Vagina (tissue), 2 donors: ENCODE data around the gene SLC5A1.
"Not testable (repeated sequence)": the region's sequence is repeated elsewhere in the genome, so short reads cannot be mapped to it uniquely, and the experiment has no call there.

ENCODE experiments used
- CTCF ChIP-seq, 3 experiments: fragments of 450-650 bp in 2 of 3; fragments of 200-600 bp in 1 of 3; sonication (generic) in 1 of 3; IDR thresholded peaks; one replicate each; pipeline ENCODE4 v1.5.1; 2017 to 2019; ENCODE audit warnings: antibody characterized with exemption in 3 of 3, mild to moderate bottlenecking in 2 of 3, moderate library complexity in 2 of 3
- POLR2A ChIP-seq, 2 donors: fragments of 450-650 bp; IDR thresholded peaks; one replicate each; pipeline ENCODE4 v1.6.1; 2017; ENCODE audit warnings: antibody characterized with exemption in 2 of 2, mild to moderate bottlenecking in 2 of 2, moderate library complexity in 2 of 2
- POLR2AphosphoS5 ChIP-seq, 2 donors: sonication (generic); formaldehyde crosslinking; IDR thresholded peaks; one replicate each; pipeline ENCODE4 v1.9.0; 2017; ENCODE audit warnings: antibody characterized with exemption in 2 of 2, mild to moderate bottlenecking in 2 of 2, low read depth in 1 of 2; ENCODE audit not compliant: insufficient read depth in 1 of 2

GRCh38 chr22:32136881-32137280 lies 93.8 kb downstream of the SLC5A1 start:
- not testable (repeated sequence) for TF ChIP-seq CTCF (IDR thresholded peaks at IDR 0.05); POLR2AphosphoS5 (IDR thresholded peaks at IDR 0.05; ENCODE audit: insufficient read depth in 1 of 2, low read depth in 1 of 2); POLR2A (IDR thresholded peaks at IDR 0.05)
